ENCODE results near the gene ISG20. TPM values are rescaled to one million over a fixed set of nuclear protein-coding genes. Genes with fewer than 3 reads are reported as not detected.

Gene ISG20
- total RNA-seq, 2 experiments from 2014 or later, result 310 to 345 TPM

- Histone ChIP-seq H3K36me3 (ENCODE audit: insufficient read depth, low read length) (no peaks in the 10 kb centered on the region), H2AFZ (ENCODE audit: low read length) (no peak overlapping the region), H3K4me3 (ENCODE audit: low read depth, low read length, poor library complexity, severe bottlenecking) (no peak overlapping the region), H3K79me2 (ENCODE audit: insufficient read depth, low read depth, low read length) (no peaks in the 10 kb centered on the region), H3K4me2 (ENCODE audit: low read length) (no peak overlapping the region), H3K9me2 (ENCODE audit: insufficient read depth, low read length) (no peaks in the 10 kb centered on the region), H3K9me3 (ENCODE audit: low read length) (no peaks in the 10 kb centered on the region), H3K27ac (ENCODE audit: low read depth, low read length, poor library complexity, severe bottlenecking) (no peak overlapping the region), H3K4me1 (ENCODE audit: insufficient read depth, low read length, poor library complexity, severe bottlenecking) (no peaks in the 10 kb centered on the region), H4K20me1 (ENCODE audit: insufficient read depth, low read length) (no peaks in the 10 kb centered on the region)
- no TSS peak for BruUV-seq (replicated peaks)
- ChIA-PET POLR2A (interaction anchor here (0.6 kb wide), 1 partner anchor 207 kb away, joined by 3 read pairs; no protein-coding TSS in a partner anchor), CTCF (ENCODE audit: unreplicated experiment) (no interaction called here)
- intact Hi-C loops (cut with micrococcal nuclease; ENCODE audit: unreplicated experiment), result no loop called here
- TF ChIP-seq CTCF (conservative IDR thresholded peaks at IDR 0.05; ENCODE audit: low read length), result no peak
- no peak for TF ChIP-seq EZH2phosphoT487 (IDR thresholded peaks at IDR 0.05; ENCODE audit: borderline replicate concordance, low read depth, low read length)
- no peak for DNase-seq (ENCODE audit: low spot score)
Observed at GRCh38 chr15:88591384-88591783, 47.4 kb upstream of the ISG20 start.

GRCh38 chr15:88603885-88604284 lies 34.9 kb upstream of the ISG20 start:
- no peak for TF ChIP-seq EZH2phosphoT487 (IDR thresholded peaks at IDR 0.05; ENCODE audit: borderline replicate concordance, low read depth, low read length)
- TF ChIP-seq CTCF (conservative IDR thresholded peaks at IDR 0.05; ENCODE audit: low read length), result peak; percentile 40
- intact Hi-C loops (cut with micrococcal nuclease; ENCODE audit: unreplicated experiment), result no loop called here
- BruUV-seq (replicated peaks), result no TSS peak
- ChIA-PET CTCF (ENCODE audit: unreplicated experiment) (no interaction called here), POLR2A (no interaction called here)
- no peaks in the 10 kb centered on the region for H3K9me2 ChIP-seq (ENCODE audit: insufficient read depth, low read length)
- no peaks in the 10 kb centered on the region for H4K20me1 ChIP-seq (ENCODE audit: insufficient read depth, low read length)
- DNase-seq (ENCODE audit: low spot score), result no peak
- no peak overlapping the region for H3K4me2 ChIP-seq (ENCODE audit: low read length)
- H3K36me3 ChIP-seq (ENCODE audit: insufficient read depth, low read length), result no peaks in the 10 kb centered on the region
- no peak overlapping the region for H3K27ac ChIP-seq (ENCODE audit: low read depth, low read length, poor library complexity, severe bottlenecking)
- no peaks in the 10 kb centered on the region for H3K4me1 ChIP-seq (ENCODE audit: insufficient read depth, low read length, poor library complexity, severe bottlenecking)
- H2AFZ ChIP-seq (ENCODE audit: low read length), result no peak overlapping the region
- no peaks in the 10 kb centered on the region for H3K9me3 ChIP-seq (ENCODE audit: low read length)
- H3K79me2 ChIP-seq (ENCODE audit: insufficient read depth, low read depth, low read length), result no peaks in the 10 kb centered on the region
- no peak overlapping the region for H3K4me3 ChIP-seq (ENCODE audit: low read depth, low read length, poor library complexity, severe bottlenecking)

- no peak for DNase-seq (ENCODE audit: low spot score)
- no peak overlapping the region for H3K27ac ChIP-seq (ENCODE audit: low read depth, low read length, poor library complexity, severe bottlenecking)
- BruUV-seq (replicated peaks), result no TSS peak
- no peak overlapping the region for H3K4me3 ChIP-seq (ENCODE audit: low read depth, low read length, poor library complexity, severe bottlenecking)
- H3K79me2 ChIP-seq (ENCODE audit: insufficient read depth, low read depth, low read length), result no peaks in the 10 kb centered on the region
- H4K20me1 ChIP-seq (ENCODE audit: insufficient read depth, low read length), result no peaks in the 10 kb centered on the region
- H3K4me1 ChIP-seq (ENCODE audit: insufficient read depth, low read length, poor library complexity, severe bottlenecking), result no peaks in the 10 kb centered on the region
- ChIA-PET POLR2A (no interaction called here), CTCF (ENCODE audit: unreplicated experiment) (no interaction called here)
- H3K36me3 ChIP-seq (ENCODE audit: insufficient read depth, low read length), result no peaks in the 10 kb centered on the region
- no peaks in the 10 kb centered on the region for H3K9me2 ChIP-seq (ENCODE audit: insufficient read depth, low read length)
- intact Hi-C loops (cut with micrococcal nuclease; ENCODE audit: unreplicated experiment), result no loop called here
- no peak overlapping the region for H2AFZ ChIP-seq (ENCODE audit: low read length)
- TF ChIP-seq CTCF (conservative IDR thresholded peaks at IDR 0.05; ENCODE audit: low read length) (no peak), EZH2phosphoT487 (IDR thresholded peaks at IDR 0.05; ENCODE audit: borderline replicate concordance, low read depth, low read length) (no peak)
- no peaks in the 10 kb centered on the region for H3K9me3 ChIP-seq (ENCODE audit: low read length)
- no peak overlapping the region for H3K4me2 ChIP-seq (ENCODE audit: low read length)
Observed at GRCh38 chr15:88604381-88605188, 34.2 kb upstream of the ISG20 start.
